ENCODE results near the gene SLC38A11.

SLC38A11 gene

GRCh38 chr2:164974221-164974620, 18.9 kb upstream of the SLC38A11 start:
- in situ Hi-C loops (cut with MboI; ENCODE audit: low pct_unique_long_range_greater_than_20kb, low sequenced_read_pairs, unreplicated experiment) = no loop called here
- TF ChIP-seq CTCF (IDR thresholded peaks at IDR 0.05; ENCODE audit: extremely low read depth, insufficient read depth, missing control alignments) = no peak
- no peak for DNase-seq (ENCODE audit: low spot score)

DNA sequence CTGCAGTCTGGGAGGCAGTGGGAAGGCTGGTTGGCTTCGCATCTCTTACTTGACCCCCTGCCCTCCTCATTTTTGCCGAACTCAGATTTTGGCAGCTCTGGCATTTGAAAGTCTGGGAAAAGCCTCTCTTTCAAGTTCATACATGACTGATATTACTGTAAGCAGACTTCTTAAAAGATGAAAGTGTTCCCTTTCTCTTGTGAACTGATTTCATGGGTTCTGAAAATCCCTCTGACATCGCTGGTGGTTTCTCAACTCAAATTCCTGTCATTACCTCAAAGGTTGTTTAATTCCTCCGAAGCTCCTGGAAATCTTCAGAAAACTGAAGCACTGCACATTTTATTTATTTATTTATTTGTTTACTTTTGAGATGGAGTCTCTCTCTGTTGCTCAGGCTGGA, 16.9 kb upstream of the SLC38A11 start:
- no peak for TF ChIP-seq CTCF (IDR thresholded peaks at IDR 0.05; ENCODE audit: extremely low read depth, insufficient read depth, missing control alignments)

GRCh38 chr2:164969909-164970690, 14.8 kb upstream of the SLC38A11 start:
- TF ChIP-seq CTCF (IDR thresholded peaks at IDR 0.05; ENCODE audit: extremely low read depth, insufficient read depth, missing control alignments) = no peak
- DNase-seq (ENCODE audit: low spot score) = no peak
- in situ Hi-C loops (cut with MboI; ENCODE audit: low pct_unique_long_range_greater_than_20kb, low sequenced_read_pairs, unreplicated experiment) = no loop called here

More for the DNA sequence above, 16.9 kb upstream of the SLC38A11 start:
- no peak for DNase-seq (ENCODE audit: low spot score)
- in situ Hi-C loops (cut with MboI; ENCODE audit: low pct_unique_long_range_greater_than_20kb, low sequenced_read_pairs, unreplicated experiment) = no loop called here

DNA sequence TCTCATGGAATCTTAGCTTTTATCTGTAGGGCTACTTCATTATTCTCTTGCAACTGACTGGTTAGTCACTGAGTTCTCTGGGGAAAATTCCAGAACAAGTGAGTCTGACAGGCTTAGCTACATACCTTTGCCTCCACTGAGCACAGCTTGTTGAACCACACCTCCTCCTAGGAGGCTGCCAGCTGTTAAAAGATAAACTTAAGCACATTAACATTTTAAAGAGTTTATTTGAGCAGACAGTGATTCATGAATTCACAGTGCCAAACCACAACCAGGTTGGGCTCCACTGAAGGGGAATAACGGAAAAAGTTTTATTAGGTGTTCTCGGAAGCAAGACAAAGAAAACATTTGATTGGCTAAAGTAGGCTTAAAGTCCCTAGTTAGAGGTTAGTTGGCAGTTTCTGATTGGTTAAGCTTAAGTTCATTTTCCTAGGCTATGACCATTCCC, 12.5 kb upstream of the SLC38A11 start:
- no peak for DNase-seq (ENCODE audit: low spot score)
- TF ChIP-seq CTCF (IDR thresholded peaks at IDR 0.05; ENCODE audit: extremely low read depth, insufficient read depth, missing control alignments) = no peak
- in situ Hi-C loops (cut with MboI; ENCODE audit: low pct_unique_long_range_greater_than_20kb, low sequenced_read_pairs, unreplicated experiment) = no loop called here

GRCh38 chr2:164967361-164967760, 12.0 kb upstream of the SLC38A11 start:
- DNase-seq (ENCODE audit: low spot score) = no peak
- TF ChIP-seq CTCF (IDR thresholded peaks at IDR 0.05; ENCODE audit: extremely low read depth, insufficient read depth, missing control alignments) = no peak
- in situ Hi-C loops (cut with MboI; ENCODE audit: low pct_unique_long_range_greater_than_20kb, low sequenced_read_pairs, unreplicated experiment) = no loop called here

- TF ChIP-seq CTCF (IDR thresholded peaks at IDR 0.05; ENCODE audit: extremely low read depth, insufficient read depth, missing control alignments) = no peak
- in situ Hi-C loops (cut with MboI; ENCODE audit: low pct_unique_long_range_greater_than_20kb, low sequenced_read_pairs, unreplicated experiment) = no loop called here
- no peak for DNase-seq (ENCODE audit: low spot score)
Observed at GRCh38 chr2:164964700-164965099, 9.4 kb upstream of the SLC38A11 start.
